ENCODE results near the gene PCMTD2.
"Not testable (repeated sequence)": the region's sequence is repeated elsewhere in the genome, so short reads cannot be mapped to it uniquely, and the experiment has no call there.

PCMTD2 gene

DNA sequence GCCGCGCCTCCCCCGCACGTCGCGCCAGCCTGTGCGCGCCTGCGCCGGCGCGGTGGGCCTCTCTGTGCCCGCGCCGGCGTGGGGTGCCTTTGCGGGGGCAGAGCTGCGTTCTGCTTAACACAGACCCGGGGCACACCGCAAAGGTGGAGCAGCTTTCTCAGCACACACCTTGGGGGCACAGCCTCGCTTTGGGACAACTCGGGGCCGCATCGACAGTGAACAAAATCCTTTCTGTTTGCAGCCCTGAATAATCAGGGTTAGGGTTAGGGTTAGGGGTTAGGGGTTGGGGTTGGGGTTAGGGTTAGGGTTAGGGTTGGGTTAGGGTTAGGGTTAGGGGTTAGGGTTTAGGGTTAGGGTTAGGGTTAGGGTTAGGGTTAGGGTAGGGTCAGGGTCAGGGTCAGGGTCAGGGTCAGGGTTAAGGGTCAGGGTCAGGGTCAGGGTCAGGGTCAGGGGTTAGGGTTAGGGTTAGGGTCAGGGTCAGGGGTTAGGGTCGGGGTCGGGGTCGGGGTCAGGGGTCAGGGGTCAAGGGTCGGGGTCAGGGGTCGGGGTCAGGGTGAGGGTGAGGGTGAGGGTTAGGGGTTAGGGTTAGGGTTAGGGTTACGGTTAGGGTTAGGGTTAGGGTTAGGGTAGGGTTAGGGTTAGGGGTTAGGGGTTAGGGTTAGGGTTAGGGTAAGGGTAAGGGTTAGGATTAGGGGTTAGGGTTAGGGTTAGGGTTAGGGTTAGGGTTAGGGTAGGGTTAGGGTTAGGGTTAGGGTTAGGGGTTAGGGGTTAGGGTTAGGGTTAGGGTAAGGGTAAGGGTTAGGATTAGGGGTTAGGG is 31.1 kb downstream of the PCMTD2 start:
- DNase-seq (ENCODE audit: low read depth in 3 of 3, low spot score in 1 of 3): not testable (repeated sequence)

- DNase-seq (ENCODE audit: low read depth in 3 of 3, low spot score in 1 of 3): not testable (repeated sequence)
Observed at GRCh38 chr20:64287264-64287590, 31.7 kb downstream of the PCMTD2 start.

DNA sequence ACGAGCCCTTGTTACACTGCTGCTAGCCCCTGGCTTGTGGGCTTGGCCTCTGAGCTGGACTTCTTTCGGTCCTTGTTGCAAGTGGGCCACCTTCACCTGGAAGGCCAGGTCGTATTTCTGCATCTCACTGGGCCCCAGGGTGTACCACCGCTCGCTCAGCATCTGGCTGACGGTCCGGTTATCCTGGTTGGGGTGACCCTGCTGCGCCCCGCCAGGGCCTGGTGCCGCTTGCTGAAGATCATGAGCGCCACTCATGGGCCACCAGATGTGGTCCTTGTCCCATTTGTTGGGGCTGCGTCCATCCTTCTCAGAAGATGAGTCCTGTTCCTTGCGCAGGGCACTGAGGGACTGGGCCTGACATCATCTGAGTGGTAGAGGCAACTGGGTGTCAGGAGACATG is 36.6 kb downstream of the PCMTD2 start:
- not testable (repeated sequence) for DNase-seq (ENCODE audit: low read depth in 3 of 3, low spot score in 1 of 3)

- DNase-seq (ENCODE audit: low read depth in 3 of 3, low spot score in 1 of 3): not testable (repeated sequence)
Observed at GRCh38 chr20:64303086-64303485, 47.5 kb downstream of the PCMTD2 start.

- not testable (repeated sequence) for DNase-seq (ENCODE audit: low read depth in 3 of 3, low spot score in 1 of 3)
Observed at GRCh38 chr20:64313761-64314160, 58.2 kb downstream of the PCMTD2 start.

GRCh38 chr20:64315381-64315780 is 59.8 kb downstream of the PCMTD2 start:
- DNase-seq (ENCODE audit: low read depth in 3 of 3, low spot score in 1 of 3): not testable (repeated sequence)

DNA sequence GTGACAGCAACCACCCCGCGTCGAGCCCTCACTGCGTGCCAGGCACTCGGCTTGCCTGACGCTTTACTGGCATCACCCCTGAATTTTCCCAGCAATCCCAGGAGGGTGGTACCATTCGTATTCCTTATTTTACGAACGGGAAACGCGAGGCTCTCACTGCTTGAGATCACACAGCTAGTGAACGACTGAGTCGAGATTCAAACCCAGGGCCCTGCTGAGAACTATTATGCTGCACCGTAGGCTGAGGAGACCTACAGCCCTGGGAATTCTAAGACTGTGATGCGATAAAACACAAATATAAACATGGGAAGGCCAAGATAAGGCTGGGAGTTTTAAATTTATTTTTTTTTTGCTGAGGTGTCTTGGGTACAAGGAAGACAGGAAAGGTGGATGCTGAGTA is 60.3 kb downstream of the PCMTD2 start:
- not testable (repeated sequence) for DNase-seq (ENCODE audit: low read depth in 3 of 3, low spot score in 1 of 3)

DNA sequence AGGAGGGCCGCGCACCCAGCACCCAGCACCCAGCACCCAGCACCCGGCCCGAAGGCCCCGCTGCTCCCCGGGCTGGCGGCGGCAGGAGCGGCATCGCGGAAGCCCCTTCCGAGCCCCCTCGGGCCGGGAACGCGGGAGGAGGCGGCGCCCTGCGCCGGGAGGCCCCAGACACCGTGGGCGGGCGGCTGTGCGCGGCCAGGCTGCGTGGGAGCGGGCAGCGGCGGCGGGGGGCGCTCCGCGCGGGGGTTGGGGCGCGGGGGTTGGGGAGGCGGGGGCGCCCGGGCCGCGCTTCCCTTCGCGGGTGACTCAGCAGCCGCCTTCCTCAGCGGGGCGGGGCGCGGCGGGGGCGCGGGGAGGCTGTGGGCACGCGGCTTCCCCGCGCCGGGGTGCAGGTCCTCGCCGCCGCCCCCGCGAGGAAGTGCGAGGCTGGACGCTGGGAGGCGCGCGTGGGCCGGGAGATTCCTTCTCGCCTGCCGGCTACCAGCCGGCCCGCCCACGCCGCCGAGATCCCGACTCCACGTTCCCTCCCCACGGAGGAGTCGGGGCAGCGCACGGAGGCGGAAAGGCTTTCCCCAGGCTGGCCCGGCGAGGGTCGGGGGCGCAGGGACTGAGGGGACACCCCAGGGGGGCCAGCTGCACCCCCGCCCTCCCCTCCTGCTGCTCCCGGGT is 61.0 kb downstream of the PCMTD2 start:
- DNase-seq (ENCODE audit: low read depth in 3 of 3, low spot score in 1 of 3): peak in 2 of 3 donors; percentile 3 to 30

GRCh38 chr20:64317331-64317730 is 61.8 kb downstream of the PCMTD2 start:
- not testable (repeated sequence) for DNase-seq (ENCODE audit: low read depth in 3 of 3, low spot score in 1 of 3)

GRCh38 chr20:64318056-64318455 is 62.5 kb downstream of the PCMTD2 start:
- DNase-seq (ENCODE audit: low read depth in 3 of 3, low spot score in 1 of 3): not testable (repeated sequence)

- DNase-seq (ENCODE audit: low read depth in 3 of 3, low spot score in 1 of 3): not testable (repeated sequence)
Observed at GRCh38 chr20:64322031-64322789, 66.7 kb downstream of the PCMTD2 start.
